Measurements from ENCODE around the gene ELMOD3.
A peak's percentile ranks its signal among the peaks of the same experiment; 100 is the strongest.
"Not testable (repeated sequence)": the region's sequence is repeated elsewhere in the genome, so short reads cannot be mapped to it uniquely, and the experiment has no call there.

The ELMOD3 gene

DNA sequence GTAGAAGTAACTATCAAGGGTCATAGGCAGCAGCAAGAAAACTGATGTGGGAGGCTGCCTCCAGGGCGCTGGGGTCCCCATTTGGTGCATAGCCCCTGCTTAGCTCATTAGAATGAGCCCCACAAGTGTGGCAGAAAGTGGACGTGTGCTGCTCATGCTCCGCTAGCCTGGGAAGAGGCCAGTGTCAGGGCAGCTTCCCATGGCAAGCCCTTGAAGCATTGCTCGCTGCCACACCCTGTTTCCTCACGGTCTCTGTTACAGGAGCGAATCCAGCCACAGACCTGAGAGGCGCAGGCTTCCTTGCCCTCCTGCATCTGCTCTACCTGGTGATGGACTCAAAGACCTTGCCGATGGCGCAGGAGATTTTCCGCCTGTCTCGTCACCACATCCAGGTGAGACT, 22.5 kb downstream of the ELMOD3 start:
- Mint-ChIP-seq H3K4me3 (no peak overlapping the region), H3K4me1 (ENCODE audit: low read depth) (no peaks in the 10 kb centered on the region), H3K9me3 (ENCODE audit: low read depth) (no peaks in the 10 kb centered on the region), H3K36me3 (peaks cover 26% of the 10 kb centered on the region), H3K27me3 (no peaks in the 10 kb centered on the region), H3K27ac (no peak overlapping the region)

DNA sequence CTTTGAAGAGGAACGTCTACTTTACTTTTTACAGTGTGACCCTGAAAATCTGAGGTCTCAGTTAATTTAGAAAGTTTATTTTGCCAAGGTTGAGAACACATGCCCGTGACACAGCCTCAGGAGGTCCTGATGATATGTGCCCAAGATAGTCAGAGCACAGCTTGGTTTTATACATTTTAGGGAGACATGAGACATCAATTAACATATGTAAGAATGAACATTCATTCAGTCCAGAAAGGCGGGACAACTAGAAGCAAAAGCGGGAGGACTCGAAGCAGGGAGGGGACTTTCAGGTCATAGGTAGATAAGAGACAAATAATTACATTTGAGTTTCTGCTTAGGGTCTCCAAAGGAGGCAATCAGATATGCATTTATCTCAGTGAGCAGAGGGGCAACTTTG, 23.7 kb downstream of the ELMOD3 start:
- Mint-ChIP-seq H3K9me3 (ENCODE audit: low read depth) (no peaks in the 10 kb centered on the region), H3K4me1 (ENCODE audit: low read depth) (no peaks in the 10 kb centered on the region), H3K4me3 (no peak overlapping the region), H3K36me3 (peaks cover 25% of the 10 kb centered on the region), H3K27ac (no peak overlapping the region), H3K27me3 (no peaks in the 10 kb centered on the region)

DNA sequence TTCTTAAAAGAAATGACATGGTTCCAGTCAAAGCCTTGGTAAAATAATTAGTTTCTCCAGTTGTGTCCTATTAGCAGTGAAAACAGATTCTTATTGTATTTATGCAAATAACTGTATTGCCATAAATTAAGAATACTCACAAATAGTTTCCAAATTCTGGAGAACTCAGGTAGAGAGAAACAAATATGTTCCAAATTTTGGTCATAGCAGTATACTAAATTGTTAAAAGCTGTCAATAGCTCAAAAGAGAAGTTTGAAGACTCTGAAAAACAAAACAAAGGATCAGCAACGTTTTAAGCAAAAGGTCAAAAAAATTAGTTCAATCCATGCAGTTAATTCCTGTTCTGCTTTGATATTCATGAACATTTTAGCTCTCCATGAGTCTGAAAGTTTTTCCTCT, 25.5 kb downstream of the ELMOD3 start:
- Mint-ChIP-seq H3K27ac (no peak overlapping the region), H3K36me3 (peaks cover 24% of the 10 kb centered on the region), H3K27me3 (no peaks in the 10 kb centered on the region), H3K9me3 (ENCODE audit: low read depth) (no peaks in the 10 kb centered on the region), H3K4me1 (ENCODE audit: low read depth) (no peaks in the 10 kb centered on the region), H3K4me3 (no peak overlapping the region)

DNA sequence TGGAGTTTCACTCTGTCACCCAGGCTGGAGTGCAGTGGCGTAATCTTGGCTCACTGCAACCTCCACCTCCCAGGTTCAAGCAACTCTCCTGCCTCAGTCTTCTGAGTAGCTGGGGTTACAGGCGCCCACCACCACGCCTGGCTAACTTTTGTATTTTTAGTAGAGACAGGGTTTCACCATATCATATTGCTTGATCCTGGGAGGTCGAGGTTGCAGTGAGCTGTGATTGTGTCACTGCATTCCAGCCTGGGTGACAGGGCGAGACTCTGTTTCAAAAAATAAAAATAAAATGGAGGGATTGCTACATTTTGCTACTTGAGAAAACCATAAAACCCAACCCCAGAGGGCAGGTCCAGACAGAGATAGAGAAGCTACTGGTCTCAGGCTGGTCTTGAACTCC, 28.6 kb downstream of the ELMOD3 start:
- H3K27me3 Mint-ChIP-seq; H3K27ac Mint-ChIP-seq; H3K9me3 Mint-ChIP-seq (ENCODE audit: low read depth); H3K4me3 Mint-ChIP-seq; H3K4me1 Mint-ChIP-seq (ENCODE audit: low read depth): not testable (repeated sequence)
- H3K36me3 Mint-ChIP-seq = peaks cover 16% of the 10 kb centered on the region

DNA sequence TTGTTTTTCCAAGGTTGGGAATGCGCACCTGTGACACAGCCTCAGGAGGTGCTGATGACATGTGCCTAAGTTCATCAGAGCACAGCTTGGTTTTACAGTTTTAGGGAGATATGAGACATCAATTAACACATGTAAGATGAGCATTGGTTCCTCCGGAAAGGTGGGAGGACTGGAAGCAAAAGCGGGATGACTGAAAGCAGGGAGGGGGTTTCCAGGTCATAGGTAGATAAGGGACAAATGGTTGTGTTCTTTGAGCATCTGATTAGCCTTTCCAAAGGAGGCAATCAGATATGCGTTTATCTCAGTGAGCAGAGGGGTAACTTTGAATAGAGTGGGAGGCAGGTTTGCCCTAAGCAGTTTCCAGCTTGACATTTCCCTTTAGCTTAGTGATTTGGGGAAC, 29.3 kb downstream of the ELMOD3 start:
- Mint-ChIP-seq H3K4me1 (ENCODE audit: low read depth) (peaks cover 2% of the 10 kb centered on the region), H3K27ac (no peak overlapping the region), H3K27me3 (no peaks in the 10 kb centered on the region), H3K36me3 (peaks cover 10% of the 10 kb centered on the region), H3K9me3 (ENCODE audit: low read depth) (no peaks in the 10 kb centered on the region), H3K4me3 (no peak overlapping the region)

DNA sequence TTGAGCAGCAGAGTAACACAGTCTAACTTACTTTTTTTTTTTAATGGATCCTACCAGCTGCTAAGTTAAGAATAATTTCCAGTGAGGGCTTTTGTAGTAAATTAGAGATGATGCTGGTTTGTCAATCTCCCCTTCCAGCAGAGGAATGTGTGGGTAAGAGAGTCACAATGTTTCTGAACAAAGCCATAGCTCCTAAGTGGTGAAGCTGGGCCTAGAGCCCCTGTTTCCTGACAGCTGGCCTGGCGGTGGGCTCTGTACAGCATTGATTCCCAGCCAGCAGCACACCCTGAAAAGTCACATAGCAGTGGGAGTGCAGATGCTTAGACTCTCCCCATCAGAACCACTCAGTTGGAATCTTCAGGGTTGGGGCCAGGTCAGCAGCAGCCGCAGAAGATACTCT, 31.2 kb downstream of the ELMOD3 start:
- Mint-ChIP-seq H3K27ac (no peak overlapping the region), H3K4me3 (no peak overlapping the region), H3K36me3 (peaks cover 3% of the 10 kb centered on the region), H3K27me3 (no peaks in the 10 kb centered on the region), H3K4me1 (ENCODE audit: low read depth) (peaks cover 2% of the 10 kb centered on the region), H3K9me3 (ENCODE audit: low read depth) (no peaks in the 10 kb centered on the region)

DNA sequence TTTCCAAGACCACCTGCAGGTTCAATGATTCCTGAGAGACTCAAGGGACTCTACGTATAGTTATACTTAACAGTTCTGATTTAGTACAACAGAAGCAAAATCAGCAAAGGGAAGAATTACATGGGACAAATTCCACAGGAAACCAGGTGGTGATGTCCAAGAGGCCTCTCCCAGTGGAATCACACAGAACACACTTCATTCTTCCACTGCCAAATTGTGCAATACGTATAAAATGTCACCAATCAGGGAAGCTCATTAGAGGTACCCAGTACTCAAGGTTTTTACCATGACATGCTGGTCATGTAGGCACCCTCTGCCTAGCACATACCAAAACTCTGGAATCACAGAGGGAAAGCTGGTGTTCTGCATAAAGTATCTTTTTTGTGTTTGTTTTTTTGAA, 33.2 kb downstream of the ELMOD3 start:
- no peaks in the 10 kb centered on the region for H3K27me3 Mint-ChIP-seq
- H3K9me3 Mint-ChIP-seq (ENCODE audit: low read depth) = no peaks in the 10 kb centered on the region
- no peak overlapping the region for H3K4me3 Mint-ChIP-seq
- no peak overlapping the region for H3K27ac Mint-ChIP-seq
- peaks cover 4% of the 10 kb centered on the region for H3K4me1 Mint-ChIP-seq (ENCODE audit: low read depth)
- H3K36me3 Mint-ChIP-seq = peaks cover 3% of the 10 kb centered on the region

DNA sequence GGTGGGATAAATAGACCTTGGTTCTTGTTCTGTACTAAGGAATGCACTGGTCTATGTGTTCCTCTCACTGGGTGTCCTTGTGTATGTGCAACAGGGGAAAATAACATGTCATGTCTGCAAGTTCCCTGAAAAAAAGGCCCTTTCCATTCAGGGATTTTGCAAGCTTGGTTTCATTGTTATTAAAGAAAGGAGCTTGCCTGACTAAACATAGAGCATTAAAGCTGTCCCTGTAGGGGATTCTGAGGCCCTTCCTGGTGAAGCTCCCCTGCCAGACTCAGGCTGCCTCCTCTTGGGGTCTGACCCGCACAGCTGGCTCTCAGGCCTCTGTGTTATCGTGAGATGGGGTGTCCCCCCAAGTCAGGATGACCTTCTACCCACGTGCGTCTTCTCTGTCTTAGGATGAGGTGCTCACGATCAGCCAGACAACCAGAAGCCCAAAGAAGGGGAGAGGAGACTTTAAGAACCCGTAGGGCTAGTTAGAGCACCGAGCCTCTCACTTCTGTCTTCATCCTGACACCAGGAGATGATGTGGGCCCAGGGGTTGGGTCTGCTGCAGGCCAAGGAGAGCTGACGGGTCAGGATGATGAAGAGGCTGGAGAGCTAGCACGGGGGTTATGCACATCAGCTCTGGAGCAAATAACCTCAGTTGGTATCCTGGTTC, 34.4 kb downstream of the ELMOD3 start:
- H3K27me3 Mint-ChIP-seq = no peaks in the 10 kb centered on the region
- peaks cover 4% of the 10 kb centered on the region for H3K4me1 Mint-ChIP-seq (ENCODE audit: low read depth)
- peak overlapping the region; percentile 28 for H3K27ac Mint-ChIP-seq
- no peaks in the 10 kb centered on the region for H3K9me3 Mint-ChIP-seq (ENCODE audit: low read depth)
- H3K36me3 Mint-ChIP-seq = no peaks in the 10 kb centered on the region
- no peak overlapping the region for H3K4me3 Mint-ChIP-seq

DNA sequence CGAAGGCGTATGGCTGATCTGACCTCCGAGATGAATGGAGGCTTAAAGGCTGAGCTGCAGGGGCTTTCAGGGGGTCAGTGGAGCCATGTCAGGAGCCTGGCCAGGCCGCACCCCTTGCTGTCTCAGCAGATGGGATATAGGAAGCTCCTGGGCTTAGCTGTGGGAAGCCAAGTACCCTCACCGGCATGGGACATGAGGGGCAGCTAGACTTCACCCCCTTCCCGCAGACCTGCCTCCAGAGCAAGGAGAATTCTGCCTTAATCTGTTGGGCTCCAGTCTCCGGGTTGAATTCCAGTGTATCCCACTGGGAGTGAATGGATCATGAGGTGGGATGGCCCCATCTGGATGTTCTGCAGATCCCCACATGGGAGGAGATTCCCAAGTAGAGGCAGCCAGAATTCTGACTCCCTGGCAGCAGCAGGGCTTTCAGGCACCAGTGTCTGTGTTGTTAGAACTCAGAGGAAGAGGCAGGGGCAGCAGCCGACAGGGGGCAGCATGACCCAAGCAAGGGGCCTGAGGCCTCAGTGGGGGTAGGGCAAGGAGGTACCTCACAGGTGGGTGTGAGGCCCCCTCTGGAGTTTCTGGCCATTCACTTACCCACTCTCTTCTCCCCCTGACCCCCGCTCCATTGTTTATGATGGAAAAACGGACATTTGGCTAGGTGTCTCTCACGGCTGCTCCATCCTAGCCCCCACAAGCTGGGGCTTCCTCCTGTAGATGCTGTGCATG, 36.5 kb downstream of the ELMOD3 start:
- no peaks in the 10 kb centered on the region for H3K9me3 Mint-ChIP-seq (ENCODE audit: low read depth)
- peaks cover 2% of the 10 kb centered on the region for H3K4me1 Mint-ChIP-seq (ENCODE audit: low read depth)
- no peaks in the 10 kb centered on the region for H3K36me3 Mint-ChIP-seq

DNA sequence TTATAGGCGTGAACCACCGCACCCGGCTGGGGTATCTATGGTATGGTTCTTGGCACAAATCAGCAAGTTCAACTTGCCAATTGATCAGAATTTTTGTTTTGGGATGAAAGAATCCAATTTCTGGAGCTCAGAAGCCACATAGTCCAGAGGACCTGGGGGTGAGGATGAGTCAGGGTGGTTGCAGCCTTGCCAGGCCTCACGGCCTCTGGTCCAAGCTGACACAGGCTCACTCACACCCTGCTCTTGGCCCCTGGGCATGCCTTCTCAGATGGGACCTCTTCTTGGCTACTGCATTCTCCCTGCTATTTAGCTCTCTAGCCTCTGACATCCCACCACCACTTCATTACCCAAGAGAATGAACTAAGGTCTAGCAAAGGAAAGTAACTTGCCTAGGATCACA, 39.3 kb downstream of the ELMOD3 start:
- no peak overlapping the region for H3K27ac Mint-ChIP-seq
- H3K4me3 Mint-ChIP-seq = no peak overlapping the region
- H3K36me3 Mint-ChIP-seq = no peaks in the 10 kb centered on the region
- peaks cover 2% of the 10 kb centered on the region for H3K4me1 Mint-ChIP-seq (ENCODE audit: low read depth)
- no peaks in the 10 kb centered on the region for H3K27me3 Mint-ChIP-seq
- no peaks in the 10 kb centered on the region for H3K9me3 Mint-ChIP-seq (ENCODE audit: low read depth)

More for the DNA sequence above, 36.5 kb downstream of the ELMOD3 start:
- no peak overlapping the region for H3K27ac Mint-ChIP-seq
- no peaks in the 10 kb centered on the region for H3K27me3 Mint-ChIP-seq
- no peak overlapping the region for H3K4me3 Mint-ChIP-seq

DNA sequence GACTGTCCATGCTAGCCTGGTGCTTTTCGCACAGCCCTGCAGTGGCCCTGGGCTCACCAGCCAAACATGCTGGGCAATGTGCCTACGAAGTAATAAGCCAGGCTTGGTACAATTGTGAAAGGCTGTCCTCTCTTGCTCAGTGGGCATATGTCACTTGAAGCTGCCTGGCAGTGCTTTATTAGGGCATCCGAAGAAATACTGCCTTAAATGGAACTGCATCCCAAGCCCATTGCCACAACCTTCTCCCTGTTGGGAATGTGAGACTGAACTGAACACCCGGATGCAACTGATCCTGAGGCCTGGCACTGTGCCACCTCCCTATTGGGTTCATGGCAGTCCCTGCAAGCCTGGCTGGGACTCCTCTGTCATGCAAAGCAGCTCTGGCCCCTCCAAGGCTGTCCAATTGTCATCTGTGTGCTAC, 39.7 kb downstream of the ELMOD3 start:
- H3K4me1 Mint-ChIP-seq (ENCODE audit: low read depth) = peaks cover 2% of the 10 kb centered on the region
- H3K4me3 Mint-ChIP-seq = no peak overlapping the region
- H3K9me3 Mint-ChIP-seq (ENCODE audit: low read depth) = no peaks in the 10 kb centered on the region
- no peak overlapping the region for H3K27ac Mint-ChIP-seq
- H3K27me3 Mint-ChIP-seq = no peaks in the 10 kb centered on the region
- H3K36me3 Mint-ChIP-seq = no peaks in the 10 kb centered on the region

DNA sequence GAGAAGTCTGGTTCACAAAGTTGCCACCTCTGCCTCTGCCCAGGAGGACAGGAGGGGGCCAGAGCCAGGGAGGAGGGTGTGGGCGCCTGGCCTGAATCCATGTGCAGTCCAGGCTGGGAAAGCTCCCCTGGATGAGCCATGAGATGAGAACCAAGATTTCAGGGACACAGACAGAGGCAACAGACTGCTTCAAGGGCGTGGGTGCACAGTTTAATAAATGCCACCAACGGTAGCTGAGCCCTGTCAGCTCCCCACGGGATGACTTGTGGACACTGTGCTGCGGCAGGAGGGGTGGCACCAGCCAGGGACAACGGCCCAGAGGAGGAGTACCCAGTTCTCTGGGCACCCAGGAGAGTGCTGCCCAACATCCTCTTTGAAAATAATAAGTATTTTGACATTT, 40.4 kb downstream of the ELMOD3 start:
- H3K4me1 Mint-ChIP-seq (ENCODE audit: low read depth) = peaks cover 2% of the 10 kb centered on the region
- H3K9me3 Mint-ChIP-seq (ENCODE audit: low read depth) = no peaks in the 10 kb centered on the region
- H3K36me3 Mint-ChIP-seq = no peaks in the 10 kb centered on the region
- H3K27ac Mint-ChIP-seq = no peak overlapping the region
- H3K4me3 Mint-ChIP-seq = no peak overlapping the region
- H3K27me3 Mint-ChIP-seq = no peaks in the 10 kb centered on the region

DNA sequence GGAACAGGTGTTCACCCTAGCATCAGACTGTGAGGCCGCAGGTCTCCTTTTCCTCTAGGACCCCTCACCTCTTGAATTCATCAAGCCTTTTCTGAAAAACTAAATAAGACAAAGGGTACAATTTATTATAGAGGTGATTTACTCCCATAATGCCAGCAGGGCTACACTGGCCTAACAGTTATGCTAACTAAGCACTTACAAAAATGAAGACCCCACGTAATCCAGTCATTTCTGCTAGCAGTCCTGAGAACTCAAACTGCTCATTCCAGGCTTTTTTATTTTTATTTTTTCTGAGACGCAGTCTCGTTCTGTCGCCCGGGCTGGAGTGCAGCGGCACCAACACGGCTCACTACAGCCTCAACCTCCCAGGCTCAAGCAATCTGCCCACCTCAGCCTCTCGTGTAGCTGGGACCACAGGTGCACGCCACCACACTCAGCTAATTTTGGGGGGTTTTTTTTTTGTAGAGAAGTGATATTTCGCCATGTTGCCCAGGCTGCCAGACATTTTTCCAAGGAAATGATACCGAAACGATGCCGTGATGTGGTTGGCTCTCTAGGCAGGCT, 41.4 kb downstream of the ELMOD3 start:
- Mint-ChIP-seq H3K36me3 (no peaks in the 10 kb centered on the region), H3K9me3 (ENCODE audit: low read depth) (no peaks in the 10 kb centered on the region)

DNA sequence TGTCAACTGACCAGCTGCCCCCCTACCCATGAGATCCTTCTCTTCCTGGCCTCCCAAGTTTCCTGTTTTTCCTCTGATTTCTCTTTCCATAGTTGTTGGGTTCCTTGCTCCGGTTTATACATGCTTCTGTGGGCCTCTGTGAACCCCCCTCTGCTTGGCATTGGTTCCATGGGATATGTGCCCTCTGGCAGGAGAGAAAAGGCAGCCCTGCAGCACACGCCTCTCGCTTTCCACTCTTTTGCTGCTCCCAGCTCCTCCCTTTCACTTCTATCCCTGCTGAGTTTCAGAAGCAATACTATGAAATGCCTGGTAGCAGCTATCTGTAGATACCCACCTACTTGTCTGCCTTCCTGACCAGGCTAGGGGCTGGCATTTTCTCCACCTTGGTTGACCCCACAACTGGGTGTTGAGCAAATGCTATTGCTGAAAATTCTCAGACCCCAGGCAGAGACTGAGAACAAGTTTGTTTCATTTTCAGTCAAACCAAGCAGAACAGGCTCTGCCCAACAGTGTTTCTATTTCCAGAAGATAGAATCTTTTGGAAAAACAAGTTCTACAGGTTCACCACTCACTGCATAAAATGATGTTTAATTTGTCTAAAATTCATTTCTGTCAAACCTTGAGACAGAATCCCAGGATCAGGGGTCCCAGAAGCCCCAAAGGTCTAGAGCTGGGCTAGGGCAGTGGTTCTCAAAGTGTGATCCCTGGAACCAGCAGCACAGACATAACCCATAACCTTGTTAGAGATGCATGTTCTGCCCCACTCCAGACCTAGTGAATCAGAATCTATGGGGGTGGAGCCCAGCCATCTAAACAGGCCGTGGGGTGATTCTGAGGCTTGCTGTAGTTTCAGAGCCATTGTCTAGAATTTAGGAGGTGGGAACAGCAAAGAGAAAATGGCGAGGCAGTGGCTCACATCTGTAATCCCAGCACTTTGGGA, 42.2 kb downstream of the ELMOD3 start:
- Mint-ChIP-seq H3K27ac (no peak overlapping the region), H3K36me3 (no peaks in the 10 kb centered on the region), H3K27me3 (no peaks in the 10 kb centered on the region), H3K9me3 (ENCODE audit: low read depth) (no peaks in the 10 kb centered on the region), H3K4me1 (ENCODE audit: low read depth) (peaks cover 2% of the 10 kb centered on the region), H3K4me3 (no peak overlapping the region)

More for the DNA sequence above, 41.4 kb downstream of the ELMOD3 start:
- Mint-ChIP-seq H3K4me1 (ENCODE audit: low read depth) (peaks cover 2% of the 10 kb centered on the region), H3K27me3 (no peaks in the 10 kb centered on the region), H3K27ac (no peak overlapping the region), H3K4me3 (no peak overlapping the region)

DNA sequence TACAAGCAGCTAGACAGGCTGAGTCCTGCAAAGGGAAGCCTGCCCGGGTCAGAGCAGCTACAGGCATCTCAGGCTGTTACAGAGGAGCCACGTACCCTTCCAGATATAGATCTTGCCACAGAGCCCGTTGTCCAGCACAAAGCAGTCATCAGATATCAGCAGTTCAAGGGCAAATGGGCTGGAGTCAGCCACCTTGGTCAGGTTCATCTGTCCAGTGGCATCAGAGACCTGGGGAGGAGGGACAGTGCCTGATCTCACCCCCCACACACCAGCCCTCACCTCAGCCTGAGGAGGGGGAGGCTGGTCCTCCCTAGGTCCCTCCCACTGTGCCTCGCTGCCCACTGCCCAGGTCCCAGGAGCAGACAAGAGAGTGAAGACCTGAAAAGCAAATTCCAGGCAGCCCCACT, 43.4 kb downstream of the ELMOD3 start:
- H3K4me3 Mint-ChIP-seq = no peak overlapping the region
- H3K36me3 Mint-ChIP-seq = peaks cover 2% of the 10 kb centered on the region
- no peaks in the 10 kb centered on the region for H3K9me3 Mint-ChIP-seq (ENCODE audit: low read depth)
- H3K27ac Mint-ChIP-seq = no peak overlapping the region
- no peaks in the 10 kb centered on the region for H3K27me3 Mint-ChIP-seq
- H3K4me1 Mint-ChIP-seq (ENCODE audit: low read depth) = no peaks in the 10 kb centered on the region
